Adipocyte (in vitro differentiated cells): ENCODE measurements around the gene RFLNA.

Experiments used
- DNase-seq: peaks from one replicate; pipeline ENCODE4 v3.0.0-alpha.2; 2015; ENCODE audit warnings: low read depth
- H3K27me3 ChIP-seq: replicated peaks from 2 replicates; pipeline ENCODE4 v1.7.0; 2013; ENCODE audit warnings: mild to moderate bottlenecking, low read length, moderate library complexity; ENCODE audit not compliant: control insufficient read depth, insufficient read depth
- H3K36me3 ChIP-seq: 2 replicates; pipeline ENCODE4 v1.7.0; 2013; ENCODE audit warnings: low read length, mild to moderate bottlenecking, moderate library complexity; ENCODE audit not compliant: control insufficient read depth, insufficient read depth, severe bottlenecking
- H3K4me1 ChIP-seq: 2 replicates; pipeline ENCODE4 v1.7.0; 2013; ENCODE audit warnings: mild to moderate bottlenecking, low read length, moderate library complexity; ENCODE audit not compliant: control insufficient read depth, insufficient read depth
- H3K4me3 ChIP-seq: 2 replicates; pipeline ENCODE4 v1.7.0; 2013; ENCODE audit warnings: mild to moderate bottlenecking, low read length, moderate library complexity
- H3K9ac ChIP-seq: 2 replicates; pipeline ENCODE4 v1.7.0; 2013; ENCODE audit warnings: mild to moderate bottlenecking, low read length, moderate library complexity
- H3K9me3 ChIP-seq: 2 replicates; pipeline ENCODE4 v1.7.0; 2013; ENCODE audit warnings: mild to moderate bottlenecking, low read length, moderate library complexity; ENCODE audit not compliant: control insufficient read depth

RFLNA gene

GRCh38 chr12:124305776-124306685, 11.1 kb downstream of the RFLNA start:
- H3K9me3 ChIP-seq: peaks cover 5% of the 10 kb centered on the region
- H3K4me1 ChIP-seq: no peaks in the 10 kb centered on the region
- H3K4me3 ChIP-seq: no peak overlapping the region
- peaks cover 40% of the 10 kb centered on the region for H3K27me3 ChIP-seq
- DNase-seq: no peak
- no peaks in the 10 kb centered on the region for H3K36me3 ChIP-seq
- H3K9ac ChIP-seq: no peak overlapping the region

DNA sequence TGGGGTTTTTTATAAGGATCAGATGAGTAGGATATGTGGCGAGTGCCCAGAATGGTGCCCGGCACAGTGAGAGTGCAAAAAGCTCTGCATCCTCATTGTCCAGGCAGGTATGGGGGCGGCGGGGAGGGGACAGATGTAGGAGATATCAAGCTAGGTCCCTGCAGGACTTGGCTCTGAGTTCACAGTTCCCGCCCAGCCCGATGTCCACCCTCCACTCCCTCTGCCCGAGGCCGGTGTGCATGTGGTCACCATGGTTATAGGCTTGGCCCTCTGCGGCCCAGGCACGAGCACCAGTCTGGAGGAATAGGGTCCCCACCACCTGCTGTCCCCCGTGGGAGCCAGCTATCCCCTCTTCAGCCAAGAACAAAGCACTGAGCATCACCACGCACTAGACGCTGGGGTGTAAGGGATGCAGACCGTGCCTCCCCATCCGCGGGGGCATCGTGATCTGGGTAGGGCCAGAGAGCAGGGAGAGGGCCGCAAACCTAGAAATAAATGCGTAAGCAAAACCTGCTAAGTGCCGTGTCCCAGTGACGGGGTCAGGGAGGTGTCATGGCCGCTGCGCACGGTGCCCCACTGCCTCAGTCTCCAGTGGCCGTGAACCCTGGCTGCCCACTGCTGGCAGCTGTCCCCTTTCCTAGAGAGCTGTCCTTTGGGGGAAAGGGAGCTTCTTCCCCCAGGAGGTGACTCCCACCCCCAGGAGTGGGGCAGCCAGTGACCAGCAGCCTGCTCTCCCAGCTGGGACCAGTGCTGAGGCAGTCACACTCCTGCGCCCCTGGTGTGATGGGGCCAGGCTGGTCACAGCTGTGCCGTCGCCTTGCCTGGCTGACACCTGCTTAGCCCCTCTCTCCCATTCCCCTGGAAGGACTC, 12.0 kb downstream of the RFLNA start:
- no peak overlapping the region for H3K4me3 ChIP-seq

GRCh38 chr12:124307556-124307825, 12.6 kb downstream of the RFLNA start:
- DNase-seq: no peak
- Histone ChIP-seq H3K36me3 (no peaks in the 10 kb centered on the region), H3K9ac (no peak overlapping the region), H3K4me1 (no peaks in the 10 kb centered on the region), H3K9me3 (peaks cover 5% of the 10 kb centered on the region), H3K4me3 (no peak overlapping the region), H3K27me3 (peaks cover 35% of the 10 kb centered on the region)

More for the DNA sequence above, 12.0 kb downstream of the RFLNA start:
- peaks cover 5% of the 10 kb centered on the region for H3K9me3 ChIP-seq
- DNase-seq: no peak
- no peak overlapping the region for H3K9ac ChIP-seq
- H3K36me3 ChIP-seq: no peaks in the 10 kb centered on the region
- H3K27me3 ChIP-seq: peaks cover 33% of the 10 kb centered on the region
- no peaks in the 10 kb centered on the region for H3K4me1 ChIP-seq

GRCh38 chr12:124308741-124309140, 13.8 kb downstream of the RFLNA start:
- H3K4me1 ChIP-seq: no peaks in the 10 kb centered on the region
- no peak overlapping the region for H3K4me3 ChIP-seq
- DNase-seq: no peak
- H3K9ac ChIP-seq: no peak overlapping the region
- peaks cover 5% of the 10 kb centered on the region for H3K9me3 ChIP-seq
- H3K27me3 ChIP-seq: peaks cover 41% of the 10 kb centered on the region
- H3K36me3 ChIP-seq: no peaks in the 10 kb centered on the region

DNA sequence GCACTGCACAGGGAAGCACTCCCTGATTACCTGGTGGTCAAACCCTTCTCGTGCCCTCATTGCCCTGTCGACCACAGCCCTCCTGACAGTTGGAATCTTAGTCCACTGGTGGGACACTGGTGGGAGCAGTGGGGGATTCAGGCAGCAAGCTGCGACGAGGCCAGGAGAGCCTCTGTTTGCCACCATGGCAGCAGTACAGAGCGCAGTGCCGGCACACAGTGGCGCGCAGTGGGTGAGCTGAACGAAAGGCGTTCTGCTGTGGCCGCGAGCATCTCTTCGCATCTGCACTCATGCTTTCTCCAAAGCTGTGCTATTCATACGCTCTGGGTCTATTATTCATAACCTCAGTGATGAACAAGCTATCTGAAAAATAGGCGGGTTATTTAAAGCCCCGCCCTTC, 14.3 kb downstream of the RFLNA start:
- H3K27me3 ChIP-seq: peaks cover 44% of the 10 kb centered on the region
- H3K4me1 ChIP-seq: no peaks in the 10 kb centered on the region
- H3K36me3 ChIP-seq: no peaks in the 10 kb centered on the region
- H3K9me3 ChIP-seq: peaks cover 5% of the 10 kb centered on the region
- H3K9ac ChIP-seq: no peak overlapping the region
- DNase-seq: no peak
- H3K4me3 ChIP-seq: no peak overlapping the region

GRCh38 chr12:124309744-124310143, 14.9 kb downstream of the RFLNA start:
- no peaks in the 10 kb centered on the region for H3K36me3 ChIP-seq
- H3K4me1 ChIP-seq: no peaks in the 10 kb centered on the region
- no peak overlapping the region for H3K9ac ChIP-seq
- peaks cover 44% of the 10 kb centered on the region for H3K27me3 ChIP-seq
- H3K9me3 ChIP-seq: peaks cover 5% of the 10 kb centered on the region
- H3K4me3 ChIP-seq: no peak overlapping the region
- DNase-seq: no peak

DNA sequence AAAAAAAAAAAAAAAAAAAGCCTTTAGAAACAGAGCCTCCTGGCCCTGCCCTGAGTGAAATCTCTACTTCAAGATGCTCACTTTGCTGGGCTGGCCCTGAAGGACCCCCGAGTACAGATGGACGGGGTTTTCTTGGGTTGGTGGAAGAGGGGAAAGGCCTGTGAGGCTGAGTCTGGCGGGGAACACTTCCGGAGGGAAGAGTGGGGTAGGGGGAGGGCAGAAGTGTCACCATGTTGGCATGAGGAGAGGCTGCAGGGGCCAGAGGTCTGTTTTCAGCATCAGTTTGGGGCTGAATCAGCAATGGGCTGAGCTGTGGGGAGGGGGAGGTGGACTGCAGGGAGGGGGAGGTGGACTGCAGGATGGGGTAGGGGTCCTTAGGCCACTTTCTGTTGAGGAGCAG, 15.3 kb downstream of the RFLNA start:
- Histone ChIP-seq H3K4me1 (no peaks in the 10 kb centered on the region), H3K36me3 (no peaks in the 10 kb centered on the region), H3K4me3 (no peak overlapping the region), H3K27me3 (peaks cover 44% of the 10 kb centered on the region), H3K9ac (no peak overlapping the region), H3K9me3 (peaks cover 5% of the 10 kb centered on the region)
- DNase-seq: no peak

GRCh38 chr12:124310785-124311184, 15.9 kb downstream of the RFLNA start:
- H3K9ac ChIP-seq: no peak overlapping the region
- H3K4me3 ChIP-seq: no peak overlapping the region
- H3K27me3 ChIP-seq: peaks cover 42% of the 10 kb centered on the region
- H3K4me1 ChIP-seq: no peaks in the 10 kb centered on the region
- peaks cover under 1% of the 10 kb centered on the region for H3K9me3 ChIP-seq
- DNase-seq: no peak
- H3K36me3 ChIP-seq: no peaks in the 10 kb centered on the region

DNA sequence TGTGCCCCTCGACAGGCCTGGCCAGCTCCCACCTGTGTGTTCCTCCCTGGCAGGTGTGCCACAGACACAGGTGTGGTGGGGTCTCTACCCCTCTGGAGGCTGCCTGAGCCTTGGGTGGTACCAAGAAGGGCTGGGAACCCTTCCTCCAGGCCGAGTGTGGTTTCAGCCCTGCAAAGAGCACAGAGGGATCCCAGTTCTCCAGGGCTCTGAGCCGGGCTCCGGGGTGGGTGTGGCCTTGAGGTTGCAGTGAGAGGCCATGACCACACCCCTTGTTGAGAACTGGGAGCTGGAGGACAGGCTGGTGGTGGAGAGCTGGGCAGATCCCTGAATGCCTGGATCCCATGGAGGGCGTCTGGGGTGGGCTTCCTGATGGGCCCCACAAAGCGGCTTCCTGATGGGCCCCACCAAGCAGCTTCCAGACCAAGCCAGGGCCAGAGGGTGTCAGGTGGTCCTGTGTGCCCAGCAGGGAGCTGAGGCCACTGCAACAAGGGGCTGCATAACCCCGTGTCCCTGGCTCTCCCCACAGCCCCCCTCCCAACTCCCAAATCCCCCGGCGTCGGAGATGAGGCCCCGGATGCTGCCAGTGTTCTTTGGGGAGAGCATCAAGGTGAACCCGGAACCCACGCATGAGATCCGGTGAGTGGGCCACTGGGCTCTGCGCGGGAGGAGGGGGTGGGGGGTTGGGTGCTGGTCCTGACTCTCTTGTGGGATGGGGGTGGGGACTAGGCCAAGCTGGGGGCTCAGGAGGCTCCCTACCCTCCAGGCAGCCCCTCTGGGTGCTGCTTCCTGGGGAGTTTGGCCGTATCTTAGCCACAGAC, 16.6 kb downstream of the RFLNA start:
- no peaks in the 10 kb centered on the region for H3K9me3 ChIP-seq
- H3K27me3 ChIP-seq: peaks cover 35% of the 10 kb centered on the region
- H3K36me3 ChIP-seq: no peaks in the 10 kb centered on the region
- DNase-seq: no peak
- peaks cover 7% of the 10 kb centered on the region for H3K4me1 ChIP-seq
- no peak overlapping the region for H3K4me3 ChIP-seq
- H3K9ac ChIP-seq: no peak overlapping the region

DNA sequence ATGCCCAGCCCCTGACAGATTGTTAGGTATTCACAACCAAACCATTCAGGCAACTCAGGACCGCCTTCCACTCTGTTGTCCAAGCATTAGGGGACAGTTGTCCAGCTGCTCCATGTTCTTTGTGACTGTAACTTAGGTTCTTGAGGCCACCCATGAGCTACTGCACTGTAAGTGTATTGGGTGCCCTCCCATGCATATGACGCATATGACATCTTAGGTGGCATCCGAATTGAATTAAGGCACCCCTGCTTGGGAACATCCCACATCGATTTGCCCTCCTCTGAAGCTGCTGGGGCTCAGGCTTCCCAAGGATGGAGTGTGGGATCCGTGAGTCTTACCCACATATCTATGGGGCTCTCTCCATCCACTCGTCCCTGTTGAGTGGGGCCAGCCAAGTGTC, 17.7 kb downstream of the RFLNA start:
- Histone ChIP-seq H3K9ac (no peak overlapping the region), H3K4me3 (no peak overlapping the region), H3K27me3 (peaks cover 29% of the 10 kb centered on the region), H3K36me3 (no peaks in the 10 kb centered on the region), H3K9me3 (no peaks in the 10 kb centered on the region), H3K4me1 (peaks cover 10% of the 10 kb centered on the region)
- no peak for DNase-seq

- Histone ChIP-seq H3K27me3 (peaks cover 29% of the 10 kb centered on the region), H3K4me1 (peaks cover 10% of the 10 kb centered on the region), H3K9ac (no peak overlapping the region), H3K4me3 (no peak overlapping the region), H3K36me3 (no peaks in the 10 kb centered on the region), H3K9me3 (no peaks in the 10 kb centered on the region)
- DNase-seq: no peak
Measured at GRCh38 chr12:124314207-124314606, 19.3 kb downstream of the RFLNA start.
